ENCODE results near the gene FHAD1. TPM values are rescaled to one million over a fixed set of nuclear protein-coding genes. Genes with fewer than 3 reads are reported as not detected.

The FHAD1 gene
- total and polyA plus RNA-seq, 2 donors (not counting 1 experiment from before 2014, with no cell fraction given), result not detected

GRCh38 chr1:15251857-15252835, 5.1 kb downstream of the FHAD1 start:
- no peak overlapping the region for H3K4me3 ChIP-seq (ENCODE audit: control extremely low read depth in 1 of 5, extremely low read depth in 1 of 5, insufficient read depth in 1 of 5, low read depth in 2 of 5, low read length in 4 of 5)
- H3K36me3 ChIP-seq (replicated peaks in 1 of 2; ENCODE audit: control extremely low read depth in 1 of 2, control insufficient read depth in 1 of 2, extremely low read depth in 1 of 2, insufficient read depth in 2 of 2, low read length in 1 of 2), result no peaks in the 10 kb centered on the region
- Mint-ChIP-seq H3K9me3 (ENCODE audit: insufficient read depth) (no peaks in the 10 kb centered on the region), H3K4me3 (no peak overlapping the region), H3K27ac (no peak overlapping the region), H3K4me1 (peaks cover 3% of the 10 kb centered on the region), H3K27me3 (peaks cover 40% of the 10 kb centered on the region)
- H3K27ac ChIP-seq (ENCODE audit: low read length in 2 of 2), result no peak overlapping the region
- POLR2A ChIA-PET, result no interaction called here
- H3K27me3 ChIP-seq (replicated peaks in 1 of 4; ENCODE audit: control extremely low read depth in 1 of 4, control insufficient read depth in 3 of 4, insufficient read depth in 4 of 4, low read length in 3 of 4), result peaks cover 0 to 22% (median 14%) of the 10 kb centered on the region in 4 experiments
- H3K9ac ChIP-seq (ENCODE audit: low read length), result no peak overlapping the region
- no peaks in the 10 kb centered on the region for H3K79me2 ChIP-seq (ENCODE audit: control insufficient read depth, insufficient read depth, low read length)
- no peaks in the 10 kb centered on the region for H4K20me1 ChIP-seq (ENCODE audit: control insufficient read depth, insufficient read depth, low read length, poor library complexity, severe bottlenecking)
- peaks cover 4 to 7% of the 10 kb centered on the region in 2 donors for H3K4me1 ChIP-seq (ENCODE audit: control insufficient read depth in 2 of 2, insufficient read depth in 2 of 2, low read length in 2 of 2)
- WGBS (ENCODE audit: insufficient coverage), result 71% methylated on average over 11 of the region's 14 CpGs
- H3K9me3 ChIP-seq (ENCODE audit: control extremely low read depth in 1 of 3, control insufficient read depth in 2 of 3, insufficient read depth in 1 of 3, low read length in 2 of 3), result no peaks in the 10 kb centered on the region
- TF ChIP-seq EZH2 (IDR thresholded peaks at IDR 0.05; ENCODE audit: borderline replicate concordance, insufficient read depth, low read depth, low read length, poor library complexity, severe bottlenecking) (no peak), CTCF (IDR thresholded peaks at IDR 0.05) (no peak)
- no peak overlapping the region for H3K4me2 ChIP-seq (replicated peaks; ENCODE audit: low read depth, low read length, poor library complexity, severe bottlenecking)
- no peak overlapping the region for H2AFZ ChIP-seq (ENCODE audit: insufficient read depth, low read depth, low read length, poor library complexity, severe bottlenecking)
- intact Hi-C loops (cut with micrococcal nuclease), result no loop called here
- no peak for ATAC-seq (ENCODE audit: low read depth)
- no peak for DNase-seq
- CTCF ChIA-PET, result no interaction called here

GRCh38 chr1:15254559-15254958, 7.5 kb downstream of the FHAD1 start:
- Histone ChIP-seq H3K79me2 (ENCODE audit: control insufficient read depth, insufficient read depth, low read length) (no peaks in the 10 kb centered on the region), H3K9ac (ENCODE audit: low read length) (no peak overlapping the region), H3K4me2 (replicated peaks; ENCODE audit: low read depth, low read length, poor library complexity, severe bottlenecking) (no peak overlapping the region), H3K36me3 (replicated peaks in 1 of 2; ENCODE audit: control extremely low read depth in 1 of 2, control insufficient read depth in 1 of 2, extremely low read depth in 1 of 2, insufficient read depth in 2 of 2, low read length in 1 of 2) (no peaks in the 10 kb centered on the region), H3K4me3 (ENCODE audit: control extremely low read depth in 1 of 5, extremely low read depth in 1 of 5, insufficient read depth in 1 of 5, low read depth in 2 of 5, low read length in 4 of 5) (no peak overlapping the region), H3K27ac (ENCODE audit: low read length in 2 of 2) (no peak overlapping the region), H3K4me1 (ENCODE audit: control insufficient read depth in 2 of 2, insufficient read depth in 2 of 2, low read length in 2 of 2) (no peaks in the 10 kb centered on the region), H2AFZ (ENCODE audit: insufficient read depth, low read depth, low read length, poor library complexity, severe bottlenecking) (no peak overlapping the region), H4K20me1 (ENCODE audit: control insufficient read depth, insufficient read depth, low read length, poor library complexity, severe bottlenecking) (no peaks in the 10 kb centered on the region), H3K27me3 (replicated peaks in 1 of 4; ENCODE audit: control extremely low read depth in 1 of 4, control insufficient read depth in 3 of 4, insufficient read depth in 4 of 4, low read length in 3 of 4) (peaks cover 0 to 5% (median 2%) of the 10 kb centered on the region in 4 experiments), H3K9me3 (ENCODE audit: control extremely low read depth in 1 of 3, control insufficient read depth in 2 of 3, insufficient read depth in 1 of 3, low read length in 2 of 3) (no peaks in the 10 kb centered on the region)
- no peak for DNase-seq
- WGBS (ENCODE audit: insufficient coverage), result no CpG with 5 or more reads among the region's 2 CpGs
- intact Hi-C loops (cut with micrococcal nuclease), result no loop called here
- H3K27me3 Mint-ChIP-seq, result peaks cover 26% of the 10 kb centered on the region
- no peak overlapping the region for H3K4me3 Mint-ChIP-seq
- H3K4me1 Mint-ChIP-seq, result no peaks in the 10 kb centered on the region
- CTCF ChIA-PET, result no interaction called here
- TF ChIP-seq EZH2 (IDR thresholded peaks at IDR 0.05; ENCODE audit: borderline replicate concordance, insufficient read depth, low read depth, low read length, poor library complexity, severe bottlenecking) (no peak), CTCF (IDR thresholded peaks at IDR 0.05) (no peak)
- POLR2A ChIA-PET, result no interaction called here
- no peak for ATAC-seq (ENCODE audit: low read depth)
- H3K27ac Mint-ChIP-seq, result no peak overlapping the region
- H3K9me3 Mint-ChIP-seq (ENCODE audit: insufficient read depth), result no peaks in the 10 kb centered on the region
